GM12872 (cell line): Measurements from ENCODE around the gene ZMAT3.

Experiments used
- CTCF ChIP-seq: IDR thresholded peaks from 3 replicates; pipeline ENCODE4 v1.5.1; 2011; ENCODE audit warnings: low read depth, mild to moderate bottlenecking, low read length, moderate library complexity; ENCODE audit not compliant: insufficient read depth

The ZMAT3 gene

GRCh38 chr3:179005706-179006105 lies 65.9 kb downstream of the ZMAT3 start:
- TF ChIP-seq CTCF, result no peak

- TF ChIP-seq CTCF, result no peak
Observed at GRCh38 chr3:179005213-179005612, 66.4 kb downstream of the ZMAT3 start.

GRCh38 chr3:179000659-179001058 lies 71.0 kb downstream of the ZMAT3 start:
- TF ChIP-seq CTCF, result no peak

- TF ChIP-seq CTCF, result no peak
Observed at GRCh38 chr3:179000144-179000543, 71.5 kb downstream of the ZMAT3 start.

GRCh38 chr3:178996399-178996798 lies 75.2 kb downstream of the ZMAT3 start:
- TF ChIP-seq CTCF, result no peak

- no peak for TF ChIP-seq CTCF
Observed at GRCh38 chr3:178990293-178990692, 81.3 kb downstream of the ZMAT3 start.

- TF ChIP-seq CTCF, result no peak
Observed at GRCh38 chr3:178989821-178990220, 81.8 kb downstream of the ZMAT3 start.

GRCh38 chr3:178987745-178988144 lies 83.9 kb downstream of the ZMAT3 start:
- TF ChIP-seq CTCF, result no peak
